IMR-90 (cell line): Measurements from ENCODE around the gene ATP2C2. TPM values are rescaled to one million over a fixed set of nuclear protein-coding genes. Genes with fewer than 3 reads are reported as not detected.

Experiments used
- ATAC-seq: fragments of 200-7000 bp; cut with Tn5 transposase; 2 replicates; pipeline ENCODE4 v1.9.1; 2020; ENCODE audit warnings: low read depth, mild to moderate bottlenecking, moderate library complexity
- BruUV-seq: library from RNA; stranded (reverse); fragments of 400-500 nt; replicated peaks from 2 replicates; lab custom pipeline; 2021; lab: Mats Ljungman, UMichigan
- CTCF ChIA-PET: fragments of 300-600 bp; formaldehyde crosslinking; extraction: SDS; loops from one replicate; lab custom pipeline; 2021; ENCODE audit warnings: antibody characterized with exemption; lab: Yijun Ruan, JAX
- POLR2A ChIA-PET: fragments of 300-600 bp; sonication (Branson Sonifier 250); formaldehyde crosslinking; loops from one replicate; lab custom pipeline; 2022; ENCODE audit warnings: antibody characterized with exemption; ENCODE audit not compliant: unreplicated experiment; lab: Charles Lee
- DNase-seq: peaks from one replicate; pipeline ENCODE4 v3.0.0; 2013
- H2AFZ ChIP-seq: replicated peaks from 2 replicates; pipeline ENCODE3; 2013; ENCODE audit warnings: low read length, mild to moderate bottlenecking; ENCODE audit not compliant: poor library complexity
- H2AK5ac ChIP-seq: 2 replicates; pipeline ENCODE4 v1.6.1; 2013; ENCODE audit warnings: low read depth, low read length, inconsistent platforms
- H2AK9ac ChIP-seq: replicated peaks from 2 replicates; pipeline ENCODE3; 2013; ENCODE audit warnings: mild to moderate bottlenecking, low read depth, low read length, moderate library complexity; ENCODE audit not compliant: poor library complexity
- H2BK120ac ChIP-seq: 2 replicates; pipeline ENCODE4 v1.6.1; 2013; ENCODE audit warnings: low read depth, low read length, inconsistent platforms
- H2BK15ac ChIP-seq: 3 replicates; pipeline ENCODE4 v1.6.1; 2013; ENCODE audit warnings: low read depth, low read length, inconsistent platforms
- H2BK20ac ChIP-seq: 2 replicates; pipeline ENCODE4 v1.6.1; 2013; ENCODE audit warnings: low read depth, mild to moderate bottlenecking, inconsistent platforms, low read length, moderate library complexity
- H2BK5ac ChIP-seq: 2 replicates; pipeline ENCODE4 v1.6.1; 2013; ENCODE audit warnings: mild to moderate bottlenecking, low read depth, low read length, inconsistent platforms; ENCODE audit not compliant: poor library complexity, severe bottlenecking
- H3K14ac ChIP-seq: replicated peaks from 2 replicates; pipeline ENCODE4 v1.6.1; 2013; ENCODE audit warnings: low read depth, low read length, inconsistent platforms
- H3K18ac ChIP-seq: 2 replicates; pipeline ENCODE4 v1.6.1; 2013; ENCODE audit warnings: low read depth, low read length, control low read depth
- H3K23ac ChIP-seq: 2 replicates; pipeline ENCODE4 v1.6.1; 2013; ENCODE audit warnings: low read depth, low read length, inconsistent platforms
- H3K27ac ChIP-seq: 2 replicates; pipeline ENCODE4 v1.5.1; 2013; ENCODE audit warnings: mild to moderate bottlenecking, control low read depth, low read length; ENCODE audit not compliant: insufficient read depth
- H3K27me3 ChIP-seq: 2 replicates; pipeline ENCODE4 v1.6.1; 2013; ENCODE audit warnings: low read length; ENCODE audit not compliant: control insufficient read depth, insufficient read depth
- H3K36me3 ChIP-seq: 2 replicates; pipeline ENCODE4 v1.6.1; 2013; ENCODE audit warnings: low read length, mixed read lengths; ENCODE audit not compliant: control insufficient read depth, insufficient read depth
- H3K4ac ChIP-seq: 2 replicates; pipeline ENCODE4 v1.6.1; 2013; ENCODE audit warnings: low read depth, low read length, inconsistent platforms
- H3K4me1 ChIP-seq: 2 replicates; pipeline ENCODE4 v1.6.1; 2013; ENCODE audit warnings: low read length, mixed read lengths; ENCODE audit not compliant: control insufficient read depth, insufficient read depth
- H3K4me2 ChIP-seq: 2 replicates; pipeline ENCODE4 v1.6.1; 2013; ENCODE audit warnings: low read depth, mild to moderate bottlenecking, control low read depth, low read length, moderate library complexity
- H3K4me3 ChIP-seq: 2 replicates; pipeline ENCODE4 v1.5.1; 2013; ENCODE audit warnings: low read depth, mild to moderate bottlenecking, control low read depth, low read length, moderate library complexity; ENCODE audit not compliant: insufficient read depth
- H3K56ac ChIP-seq: 2 replicates; pipeline ENCODE4 v1.6.1; 2013; ENCODE audit warnings: low read length, inconsistent platforms; ENCODE audit not compliant: insufficient read depth; ENCODE audit errors: extremely low read depth
- H3K79me1 ChIP-seq, 2 experiments: 2 replicates each; pipeline ENCODE4 v1.6.1; 2013; ENCODE audit warnings: low read length in 2 of 2, inconsistent platforms in 1 of 2, low read depth in 1 of 2
- H3K9ac ChIP-seq: 2 replicates; pipeline ENCODE4 v1.6.1; 2013; ENCODE audit warnings: low read depth, low read length, control low read depth
- H3K9me1 ChIP-seq: 2 replicates; pipeline ENCODE4 v1.6.1; 2013; ENCODE audit warnings: low read length, inconsistent platforms; ENCODE audit not compliant: insufficient read depth
- H3K9me3 ChIP-seq: 2 replicates; pipeline ENCODE4 v1.6.1; 2013; ENCODE audit warnings: low read length; ENCODE audit not compliant: control insufficient read depth, insufficient read depth
- H4K20me1 ChIP-seq: 2 replicates; pipeline ENCODE4 v1.6.1; 2013; ENCODE audit warnings: low read length, inconsistent platforms; ENCODE audit not compliant: insufficient read depth
- H4K5ac ChIP-seq: 2 replicates; pipeline ENCODE4 v1.6.1; 2013; ENCODE audit warnings: mild to moderate bottlenecking, low read depth, low read length, control low read depth
- H4K8ac ChIP-seq, 2 experiments: 2 replicates each; pipeline ENCODE4 v1.6.1; 2013; ENCODE audit warnings: low read depth in 2 of 2, low read length in 2 of 2, control low read depth in 1 of 2, inconsistent platforms in 1 of 2
- H4K91ac ChIP-seq: 2 replicates; pipeline ENCODE4 v1.6.1; 2013; ENCODE audit warnings: low read depth, low read length, inconsistent platforms; ENCODE audit not compliant: insufficient read depth
- BHLHE40 ChIP-seq: fragments of 150-350 bp; IDR thresholded peaks from 2 replicates; pipeline ENCODE4 v1.6.1; 2016; ENCODE audit warnings: mild to moderate bottlenecking, low read depth, low read length
- CEBPB ChIP-seq: IDR thresholded peaks from 2 replicates; pipeline ENCODE4 v1.6.1; 2012; ENCODE audit warnings: low read depth, low read length, improper control_type of control experiment
- ELK1 ChIP-seq: fragments of 150-350 bp; IDR thresholded peaks from 2 replicates; pipeline ENCODE4 v1.6.1; 2016; ENCODE audit warnings: low read depth, mild to moderate bottlenecking, low read length, moderate library complexity, borderline replicate concordance
- RCOR1 ChIP-seq: IDR thresholded peaks from 2 replicates; pipeline ENCODE4 v1.6.1; 2012; ENCODE audit warnings: mild to moderate bottlenecking, low read length, improper control_type of control experiment; ENCODE audit not compliant: insufficient replicate concordance
- USF2 ChIP-seq: fragments of 150-350 bp; IDR thresholded peaks from 2 replicates; pipeline ENCODE4 v1.6.1; 2017; ENCODE audit warnings: mild to moderate bottlenecking, antibody characterized with exemption, low read length, low read depth
- WGBS, 2 experiments: methylation state at CpG; one replicate each; pipeline versions ENCODE4 v1.1.5 to v1.1.7; 2013; ENCODE audit warnings: missing lambda C conversion rate in 2 of 2; ENCODE audit not compliant: insufficient read length in 1 of 2; ENCODE audit errors: extremely low coverage in 2 of 2; 5-methylcytosine and 5-hydroxymethylcytosine counted together
- dilution Hi-C: fragments of 300-500 bp; cut with HindIII; formaldehyde crosslinking; loops from one replicate; pipeline ENCODE4 v1.14.3; 2018; ENCODE audit warnings: low sequenced_read_pairs; ENCODE audit not compliant: unreplicated experiment
- in situ Hi-C: fragments of 300-500 bp; cut with MboI; formaldehyde crosslinking; loops from 3 replicates; pipeline ENCODE4 v1.14.3; 2019; ENCODE audit warnings: low sequenced_read_pairs, inconsistent platforms, mixed read lengths
- intact Hi-C: fragments of 100-400 bp; cut with micrococcal nuclease; formaldehyde crosslinking; loops from 2 replicates; pipeline ENCODE4 v1.10.0; 2022
- polyA plus RNA-seq, 3 experiments: library from polyadenylated mRNA; depleted of rRNA; stranded (reverse); fragments of >200 nt; gene quantifications; 2 replicates each; pipeline ENCODE4 v1.2.3, GENCODE V29; 2012; ENCODE audit warnings: low replicate concordance in 1 of 3
- total RNA-seq: library from RNA; depleted of rRNA; stranded (reverse); fragments of >200 nt; gene quantifications from 2 replicates; pipeline ENCODE4 v1.2.3, GENCODE V29; 2012

Gene ATP2C2
- total and polyA plus RNA-seq, 2 of the 4 experiments (the other 2 are of a cell fraction) = not detected

- H3K14ac ChIP-seq = no peak overlapping the region
- ChIA-PET CTCF (no interaction called here), POLR2A (no interaction called here)
- no TSS peak for BruUV-seq
- no peak overlapping the region for H2BK5ac ChIP-seq
- 95% methylated on average over 9 of the region's 17 CpGs; no CpG with 5 or more reads in 1 of the 2 experiments for WGBS, 2 experiments
- H4K91ac ChIP-seq = no peak overlapping the region
- no peak for DNase-seq
- no peak overlapping the region for H3K4me2 ChIP-seq
- TF ChIP-seq ELK1 = no peak
- TF ChIP-seq CEBPB = no peak
- no peak for TF ChIP-seq BHLHE40
- no peak for TF ChIP-seq USF2
- TF ChIP-seq RCOR1 = no peak
- H3K4me3 ChIP-seq = no peak overlapping the region
- H4K20me1 ChIP-seq = peaks cover 12% of the 10 kb centered on the region
- in situ Hi-C loops (loop anchor here (10.0 to 25.0 kb wide), 2 partner anchors 402 to 524 kb away; partner anchors contain the start of genes NECAB2 and OSGIN1), dilution Hi-C loops (no loop called here), intact Hi-C loops (loop anchor here (10.0 kb wide), 1 partner anchor 372 kb away; the partner anchor contains the start of gene MBTPS1)
- H3K9me3 ChIP-seq = no peaks in the 10 kb centered on the region
- H2AK9ac ChIP-seq = no peak overlapping the region
- H3K4ac ChIP-seq = no peak overlapping the region
- no peaks in the 10 kb centered on the region for H3K9me1 ChIP-seq
- no peak overlapping the region for H3K23ac ChIP-seq
- no peak overlapping the region for H3K18ac ChIP-seq
- no peak overlapping the region for H4K8ac ChIP-seq
- H2BK20ac ChIP-seq = no peak overlapping the region
- H2BK15ac ChIP-seq = no peak overlapping the region
- H3K27me3 ChIP-seq = no peaks in the 10 kb centered on the region
- no peak overlapping the region for H3K56ac ChIP-seq
- H3K79me1 ChIP-seq = peaks cover 12 to 44% of the 10 kb centered on the region in 2 experiments; a peak in 3 of 4 replicates
- no peak overlapping the region for H2AFZ ChIP-seq
- no peak overlapping the region for H3K27ac ChIP-seq
- no peak for ATAC-seq
- no peak overlapping the region for H4K5ac ChIP-seq
- peaks cover 47% of the 10 kb centered on the region for H3K36me3 ChIP-seq
- H3K4me1 ChIP-seq = no peaks in the 10 kb centered on the region; the same call in 1 of the 2 replicates
- H2BK120ac ChIP-seq = no peak overlapping the region
- no peak overlapping the region for H2AK5ac ChIP-seq
- H3K9ac ChIP-seq = no peak overlapping the region
These were observed 118.4 kb downstream of the ATP2C2 start for GRCh38 chr16:84486551-84487235.
